CD4-positive, alpha-beta T cell (primary cell): Measurements from ENCODE around the gene TMEM184B. TPM values are rescaled to one million over a fixed set of nuclear protein-coding genes. Genes with fewer than 3 reads are reported as not detected.
"Not testable (repeated sequence)": the region's sequence is repeated elsewhere in the genome, so short reads cannot be mapped to it uniquely, and the experiment has no call there.

Experiments used
- ATAC-seq: fragments of 200-7000 bp; cut with Tn5 transposase; one replicate; pipeline ENCODE4 v1.10.0; 2022; ENCODE audit warnings: mild to moderate bottlenecking; ENCODE audit not compliant: poor library complexity
- CTCF ChIA-PET: fragments of 350-600 bp; sonication (Branson Sonifier 250); formaldehyde crosslinking; loops from one replicate; lab custom pipeline; 2021; ENCODE audit warnings: antibody characterized with exemption, inconsistent platforms; lab: Charles Lee
- POLR2A ChIA-PET: fragments of 350-600 bp; sonication (Branson Sonifier 250); formaldehyde crosslinking; loops from one replicate; lab custom pipeline; 2021; ENCODE audit warnings: antibody characterized with exemption, inconsistent platforms; lab: Charles Lee
- DNase-seq, 14 experiments: peaks; one replicate each; pipeline ENCODE4 v3.0.0-alpha.2; 2013 to 2020; ENCODE audit warnings: mixed read lengths in 2 of 14
- H3K27ac ChIP-seq, 2 donors: one replicate each; pipeline versions ENCODE4 v1.5.1 to v1.7.0; 2013; ENCODE audit warnings: low read length in 2 of 2, low read depth in 1 of 2, mild to moderate bottlenecking in 1 of 2
- H3K27me3 ChIP-seq, 2 experiments: 1 replicate in 1 of 2; 2 replicates in 1 of 2; pipeline versions ENCODE4 v1.6.1 to v1.7.0; 2013; ENCODE audit warnings: low read length in 2 of 2, control low read depth in 1 of 2, mild to moderate bottlenecking in 1 of 2, moderate library complexity in 1 of 2; ENCODE audit not compliant: insufficient read depth in 2 of 2, control insufficient read depth in 1 of 2
- H3K36me3 ChIP-seq: one replicate; pipeline ENCODE4 v1.6.1; 2013; ENCODE audit warnings: low read length, control low read depth; ENCODE audit not compliant: insufficient read depth
- H3K4me1 ChIP-seq: one replicate; pipeline ENCODE4 v1.6.1; 2013; ENCODE audit warnings: low read length, control low read depth; ENCODE audit not compliant: insufficient read depth
- H3K4me3 ChIP-seq: one replicate; pipeline ENCODE4 v1.5.1; 2013; ENCODE audit warnings: mild to moderate bottlenecking, low read length, moderate library complexity
- H3K9me3 ChIP-seq, 2 experiments: 1 replicate in 1 of 2; 2 replicates in 1 of 2; pipeline versions ENCODE4 v1.6.1 to v1.7.0; 2013; ENCODE audit warnings: low read length in 2 of 2, mild to moderate bottlenecking in 2 of 2, control low read depth in 1 of 2, moderate library complexity in 1 of 2; ENCODE audit not compliant: control insufficient read depth in 1 of 2, insufficient read depth in 1 of 2
- H3K27ac Mint-ChIP-seq: one replicate; pipeline ENCODE4 v1.8.0; 2020; ENCODE audit warnings: mixed read lengths
- H3K27me3 Mint-ChIP-seq: one replicate; pipeline ENCODE4 v1.8.0; 2021; ENCODE audit warnings: mixed read lengths
- H3K36me3 Mint-ChIP-seq: one replicate; pipeline ENCODE4 v1.8.0; 2021; ENCODE audit warnings: low read depth, mixed read lengths
- H3K4me1 Mint-ChIP-seq: one replicate; pipeline ENCODE4 v1.8.0; 2021; ENCODE audit warnings: low read depth, mixed read lengths
- H3K4me3 Mint-ChIP-seq: one replicate; pipeline ENCODE4 v1.8.0; 2020; ENCODE audit warnings: mild to moderate bottlenecking, mixed read lengths
- H3K9me3 Mint-ChIP-seq: one replicate; pipeline ENCODE4 v1.8.0; 2020; ENCODE audit warnings: mixed read lengths
- intact Hi-C, 2 experiments: fragments of 100-400 bp; cut with DNase I in 1 of 2; cut with micrococcal nuclease in 1 of 2; formaldehyde crosslinking; loops; one replicate each; pipeline versions ENCODE4 v1.15.1 to v1.9.0; 2023 to 2025; cut with DNase I, micrococcal nuclease
- total RNA-seq, 174 experiments: library from RNA in 2 of 174; stranded (reverse) in 2 of 174; gene quantifications; one replicate each; pipeline ENCODE4 v1.2.3 and lab custom pipeline; 2021 to 2026
- TF ChIP-seq, protein P1 (sequence below): fragments of 200-600 bp; IDR thresholded peaks from one replicate; pipeline ENCODE4 v1.8.0; 2022; ENCODE audit warnings: antibody characterized with exemption, mild to moderate bottlenecking

The TMEM184B gene
- total RNA-seq, 2 experiments from 2014 or later = 49.3 to 50.1 TPM

DNA sequence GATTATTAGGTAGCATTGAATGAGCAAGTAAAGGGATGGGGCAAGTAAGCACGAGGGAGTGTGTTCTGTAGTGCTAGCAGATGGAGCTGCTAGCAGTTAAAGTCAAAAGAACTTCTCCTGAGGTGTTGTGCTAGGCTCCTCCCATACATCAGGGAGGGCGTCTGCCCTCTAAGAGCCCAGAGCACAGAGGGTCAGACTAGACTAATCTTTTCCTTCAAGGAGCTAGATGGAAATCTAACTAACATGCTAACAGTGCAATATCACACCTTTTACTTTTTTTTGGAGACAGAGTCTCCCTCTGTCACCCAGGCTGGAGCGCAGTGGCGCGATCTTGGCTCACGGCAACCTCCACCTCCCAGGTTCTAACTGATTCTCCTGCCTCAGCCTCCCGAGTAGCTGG is 88.0 kb downstream of the TMEM184B start:
- POLR2A ChIA-PET = interaction anchor here (0.6 to 1.3 kb wide), 2 partner anchors 30 to 87 kb away, joined by 3 to 4 read pairs; no protein-coding TSS in a partner anchor

DNA sequence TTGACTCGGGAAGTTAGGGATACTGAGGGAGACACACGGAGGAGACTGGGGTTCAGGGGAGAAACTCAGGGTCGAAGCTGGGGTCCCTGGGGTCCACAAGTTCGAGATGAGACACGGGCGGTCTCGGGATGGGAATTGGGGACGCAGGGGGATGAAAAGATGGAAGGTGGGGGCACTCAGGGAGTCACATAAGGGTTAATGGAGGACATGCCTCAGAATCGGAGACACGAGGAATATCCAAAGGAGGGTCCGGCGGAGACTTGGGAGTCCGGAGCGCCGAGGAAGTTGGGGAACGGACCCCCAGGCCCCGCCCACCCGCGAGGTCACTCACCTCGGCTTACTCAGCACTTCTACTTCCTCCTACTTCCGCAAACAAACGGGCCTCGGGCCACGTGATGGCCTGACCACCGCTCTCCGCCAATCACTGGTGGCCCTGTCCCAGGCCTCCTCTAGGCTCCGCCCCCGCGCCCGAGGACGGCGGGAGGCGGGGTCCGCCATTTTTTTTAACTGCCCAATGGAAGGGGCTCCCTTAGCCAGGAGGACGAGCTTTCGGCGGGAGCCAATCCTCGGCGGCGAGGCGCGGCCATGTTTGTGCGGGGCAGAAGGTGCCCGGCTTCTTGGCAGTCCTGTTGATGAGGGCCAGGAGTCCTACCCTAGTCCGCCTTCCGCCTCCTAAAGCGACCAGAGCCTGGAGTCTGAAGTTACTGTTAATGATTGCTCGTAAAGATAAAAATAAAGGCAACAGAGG is 91.2 kb downstream of the TMEM184B start, which contains the start of gene PLA2G6:
Gene PLA2G6, minus strand, starts transcription at position 378 of the 748 bp plus-strand sequence. CDS start 12,404 bp downstream, outside the sequence.
- Mint-ChIP-seq H3K9me3 (no peaks in the 10 kb centered on the region), H3K27me3 (no peaks in the 10 kb centered on the region), H3K4me3 (peak within 1 kb of the TSS; percentile 94), H3K36me3 (peaks cover 12% of the 10 kb centered on the region), H3K4me1 (peaks cover 31% of the 10 kb centered on the region), H3K27ac (peak within 1 kb of the TSS; percentile 89)
- DNase-seq (peak; percentile 89 to 98 (median 94)), ATAC-seq (peak; percentile 94)
- H3K36me3 ChIP-seq = peaks cover 3% of the 10 kb centered on the region
- CTCF ChIA-PET = interaction anchor here (0.6 to 1.2 kb wide), 2 partner anchors 30 to 110 kb away, joined by 3 to 4 read pairs; no protein-coding TSS in a partner anchor
- H3K27me3 ChIP-seq = no peaks in the 10 kb centered on the region
- H3K4me3 ChIP-seq = peak within 1 kb of the TSS; percentile 76
- no peaks in the 10 kb centered on the region for H3K9me3 ChIP-seq
- peak within 1 kb of the TSS; percentile 75 to 77 for H3K27ac ChIP-seq
- POLR2A ChIA-PET = interaction anchor here (0.6 to 2.5 kb wide), 8 partner anchors 11 to 103 kb away, joined by 3 to 39 read pairs (median 4); partner anchors contain the start of gene MAFF
- TF ChIP-seq, protein P1, sequence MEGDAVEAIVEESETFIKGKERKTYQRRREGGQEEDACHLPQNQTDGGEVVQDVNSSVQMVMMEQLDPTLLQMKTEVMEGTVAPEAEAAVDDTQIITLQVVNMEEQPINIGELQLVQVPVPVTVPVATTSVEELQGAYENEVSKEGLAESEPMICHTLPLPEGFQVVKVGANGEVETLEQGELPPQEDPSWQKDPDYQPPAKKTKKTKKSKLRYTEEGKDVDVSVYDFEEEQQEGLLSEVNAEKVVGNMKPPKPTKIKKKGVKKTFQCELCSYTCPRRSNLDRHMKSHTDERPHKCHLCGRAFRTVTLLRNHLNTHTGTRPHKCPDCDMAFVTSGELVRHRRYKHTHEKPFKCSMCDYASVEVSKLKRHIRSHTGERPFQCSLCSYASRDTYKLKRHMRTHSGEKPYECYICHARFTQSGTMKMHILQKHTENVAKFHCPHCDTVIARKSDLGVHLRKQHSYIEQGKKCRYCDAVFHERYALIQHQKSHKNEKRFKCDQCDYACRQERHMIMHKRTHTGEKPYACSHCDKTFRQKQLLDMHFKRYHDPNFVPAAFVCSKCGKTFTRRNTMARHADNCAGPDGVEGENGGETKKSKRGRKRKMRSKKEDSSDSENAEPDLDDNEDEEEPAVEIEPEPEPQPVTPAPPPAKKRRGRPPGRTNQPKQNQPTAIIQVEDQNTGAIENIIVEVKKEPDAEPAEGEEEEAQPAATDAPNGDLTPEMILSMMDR = no peak
- intact Hi-C loops = loop anchor here (1.0 to 10.0 kb wide), 7 partner anchors 19 to 393 kb away; partner anchors contain the start of genes DMC1 (in 2 of the 2), MAFF (in 2 of the 2), TMEM184B (in 2 of the 2) and PICK1 (in 1 of the 2)
- peaks cover 27% of the 10 kb centered on the region for H3K4me1 ChIP-seq

More for the DNA sequence above, 88.0 kb downstream of the TMEM184B start:
- Mint-ChIP-seq H3K9me3 (no peaks in the 10 kb centered on the region), H3K27ac (no peak overlapping the region), H3K36me3 (peaks cover 11% of the 10 kb centered on the region), H3K27me3 (no peaks in the 10 kb centered on the region), H3K4me1 (peaks cover 23% of the 10 kb centered on the region), H3K4me3 (no peak overlapping the region)
- no peak for DNase-seq
- Histone ChIP-seq H3K36me3 (no peaks in the 10 kb centered on the region), H3K27me3 (no peaks in the 10 kb centered on the region), H3K4me1 (peaks cover 21% of the 10 kb centered on the region), H3K4me3 (no peak overlapping the region), H3K27ac (no peak overlapping the region), H3K9me3 (no peaks in the 10 kb centered on the region)
- no peak for ATAC-seq
- CTCF ChIA-PET = no interaction called here
- TF ChIP-seq, protein P1 = no peak
- intact Hi-C loops = loop anchor here (5.0 to 10.0 kb wide), 5 partner anchors 33 to 390 kb away; partner anchors contain the start of genes DMC1 (in 2 of the 2), TMEM184B (in 2 of the 2) and PICK1 (in 1 of the 2)

DNA sequence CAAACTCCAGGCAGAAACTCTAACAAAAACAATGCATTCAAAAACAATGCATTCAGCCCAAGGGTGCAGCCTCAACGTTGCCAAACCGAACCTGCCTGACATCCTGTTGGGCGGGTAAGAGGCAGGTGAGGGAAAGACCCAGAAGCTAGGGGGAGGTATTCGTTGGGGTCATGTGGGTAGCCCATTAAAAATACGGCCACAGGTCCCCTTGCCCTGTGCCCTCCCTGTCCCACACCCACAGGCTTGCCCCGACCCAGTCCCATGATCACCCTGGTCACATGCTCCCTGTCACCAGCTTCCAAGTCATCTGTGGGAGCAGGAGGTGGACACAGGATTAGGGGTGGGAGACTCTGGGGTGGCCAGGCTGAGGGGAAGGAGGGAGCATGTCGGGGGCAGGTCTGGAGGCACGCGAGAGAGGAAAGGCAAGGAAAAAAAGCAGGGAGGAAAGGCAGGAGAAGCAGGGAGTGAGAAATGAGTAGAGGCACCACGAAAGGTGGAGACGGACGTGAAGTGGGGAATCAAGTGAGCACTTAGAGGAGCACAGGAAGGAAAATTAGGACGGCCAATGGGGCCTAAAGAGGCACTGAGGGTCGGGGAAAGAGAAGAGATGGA is 91.9 kb downstream of the TMEM184B start:
- Mint-ChIP-seq H3K27me3 (no peaks in the 10 kb centered on the region), H3K36me3 (peaks cover 12% of the 10 kb centered on the region), H3K4me3 (peak overlapping the region; percentile 94), H3K4me1 (peaks cover 31% of the 10 kb centered on the region), H3K9me3 (no peaks in the 10 kb centered on the region), H3K27ac (peak overlapping the region; percentile 89)
- no peaks in the 10 kb centered on the region for H3K9me3 ChIP-seq
- TF ChIP-seq, protein P1 = no peak
- ChIA-PET CTCF (interaction anchor here (1.1 kb wide), 1 partner anchor 21 kb away, joined by 7 read pairs; the partner anchor contains the start of gene MAFF), POLR2A (interaction anchor here (0.5 to 2.5 kb wide), 5 partner anchors 10 to 125 kb away, joined by 3 to 39 read pairs (median 4); partner anchors contain the start of gene MAFF)
- H3K27me3 ChIP-seq = no peaks in the 10 kb centered on the region
- peaks cover 27% of the 10 kb centered on the region for H3K4me1 ChIP-seq
- intact Hi-C loops = loop anchor here (1.0 to 10.0 kb wide), 7 partner anchors 20 to 394 kb away; partner anchors contain the start of genes DMC1 (in 2 of the 2), MAFF (in 2 of the 2), TMEM184B (in 2 of the 2) and PICK1 (in 1 of the 2)
- H3K36me3 ChIP-seq = peaks cover 4% of the 10 kb centered on the region
- H3K4me3 ChIP-seq = peak overlapping the region; percentile 76
- ATAC-seq (peak; percentile 51), DNase-seq (peak in 11 of 14 experiments; percentile 12 to 81 (median 29))
- H3K27ac ChIP-seq = peak overlapping the region; percentile 75 to 77

DNA sequence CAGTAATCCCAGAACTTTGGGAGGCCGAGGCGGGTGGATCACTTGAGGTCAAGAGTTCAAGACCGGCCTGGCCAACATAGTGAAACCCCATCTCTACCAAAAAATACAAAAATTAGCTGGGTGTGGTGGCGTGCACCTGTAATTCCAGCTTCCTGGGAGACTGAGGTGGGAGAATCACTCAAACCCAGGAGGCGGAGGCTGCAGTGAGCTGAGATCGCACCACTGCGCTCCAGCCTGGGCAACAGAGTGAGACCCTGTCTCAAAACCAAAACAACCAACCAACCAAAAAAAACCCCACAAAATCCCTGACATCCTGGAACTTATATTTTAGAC is 94.2 kb downstream of the TMEM184B start:
- H3K27ac ChIP-seq, intact Hi-C loops, DNase-seq, H3K27me3 ChIP-seq, H3K36me3 ChIP-seq, ATAC-seq, H3K9me3 Mint-ChIP-seq, H3K27me3 Mint-ChIP-seq, H3K4me3 Mint-ChIP-seq, H3K9me3 ChIP-seq, H3K4me3 ChIP-seq, POLR2A ChIA-PET: not testable (repeated sequence)
- Mint-ChIP-seq H3K4me1 (peaks cover 31% of the 10 kb centered on the region), H3K36me3 (peaks cover 12% of the 10 kb centered on the region), H3K27ac (peak overlapping the region; percentile 11)
- CTCF ChIA-PET = interaction anchor here (1.0 kb wide), 1 partner anchor 36 kb away, joined by 3 read pairs; no protein-coding TSS in a partner anchor
- H3K4me1 ChIP-seq = peaks cover 27% of the 10 kb centered on the region
